GM18909 (cell line): ENCODE measurements around the gene CDH23.

Source experiments
- ATAC-seq: cut with Tn5 transposase; IDR thresholded peaks from one replicate; pipeline ENCODE4 v1.9.1; 2021; ENCODE audit warnings: mild to moderate bottlenecking; ENCODE audit not compliant: unreplicated experiment, poor library complexity

The CDH23 gene

DNA sequence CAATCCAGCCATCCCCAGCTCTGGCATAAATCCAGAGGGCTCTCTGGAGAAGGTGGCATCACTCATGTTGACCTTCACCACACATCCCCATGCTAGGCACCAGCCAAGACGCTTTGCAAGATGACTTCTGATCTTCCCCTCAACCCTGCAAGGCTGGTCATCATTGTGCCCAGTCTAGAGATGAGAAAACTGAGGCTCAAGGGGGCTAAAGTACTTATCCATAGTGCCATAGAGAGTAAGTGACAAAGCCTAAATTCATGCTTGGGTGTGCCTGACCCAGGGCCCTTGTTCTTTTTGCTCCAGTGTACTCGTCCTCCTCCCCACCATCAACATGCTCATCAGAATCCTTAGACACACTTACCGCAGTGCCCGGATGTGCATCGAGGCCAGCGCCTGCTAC lies 324.6 kb downstream of the CDH23 start:
- ATAC-seq: no peak

DNA sequence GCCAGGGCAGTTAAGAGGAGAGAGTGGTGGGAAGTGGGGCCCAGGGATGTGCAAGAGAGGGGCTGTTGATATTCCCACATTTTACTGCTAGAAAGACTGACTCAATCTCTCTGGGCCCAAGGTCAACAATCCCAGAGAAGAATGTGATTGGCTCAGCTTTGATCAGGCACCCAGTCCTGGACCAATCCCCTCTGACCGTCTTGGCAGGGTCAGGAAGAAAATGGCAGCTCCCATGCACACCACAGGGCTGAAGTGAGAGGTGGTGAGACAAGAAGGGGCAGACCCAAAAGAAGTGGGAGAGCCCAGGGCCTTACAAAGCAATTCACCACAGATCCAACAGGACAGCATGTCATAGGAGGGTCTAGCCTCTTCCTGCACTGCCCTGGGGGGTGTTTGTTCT lies 326.1 kb downstream of the CDH23 start:
- ATAC-seq: no peak

GRCh38 chr10:71723311-71723710 lies 326.6 kb downstream of the CDH23 start:
- no peak for ATAC-seq

DNA sequence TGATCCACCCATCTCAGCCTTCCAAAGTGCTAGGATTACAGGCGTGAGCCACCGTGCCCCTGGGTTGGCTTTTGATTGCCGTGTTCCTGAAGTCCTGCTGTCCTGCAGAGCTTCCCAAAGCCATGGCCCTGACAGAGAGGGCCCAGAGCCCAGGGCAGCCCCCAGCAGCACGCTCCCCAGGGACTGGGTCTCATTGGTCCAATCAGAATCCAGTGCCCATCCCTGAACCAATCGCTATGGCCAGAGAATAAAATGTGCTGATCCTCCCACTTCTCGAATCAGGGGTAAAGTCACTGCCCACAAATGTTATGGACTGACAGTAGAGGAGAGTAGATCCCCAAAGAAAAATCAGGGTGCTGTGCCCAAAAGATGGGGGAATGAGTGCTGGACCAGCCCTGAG lies 327.8 kb downstream of the CDH23 start:
- ATAC-seq: no peak

GRCh38 chr10:71725249-71725648 lies 328.5 kb downstream of the CDH23 start:
- no peak for ATAC-seq

DNA sequence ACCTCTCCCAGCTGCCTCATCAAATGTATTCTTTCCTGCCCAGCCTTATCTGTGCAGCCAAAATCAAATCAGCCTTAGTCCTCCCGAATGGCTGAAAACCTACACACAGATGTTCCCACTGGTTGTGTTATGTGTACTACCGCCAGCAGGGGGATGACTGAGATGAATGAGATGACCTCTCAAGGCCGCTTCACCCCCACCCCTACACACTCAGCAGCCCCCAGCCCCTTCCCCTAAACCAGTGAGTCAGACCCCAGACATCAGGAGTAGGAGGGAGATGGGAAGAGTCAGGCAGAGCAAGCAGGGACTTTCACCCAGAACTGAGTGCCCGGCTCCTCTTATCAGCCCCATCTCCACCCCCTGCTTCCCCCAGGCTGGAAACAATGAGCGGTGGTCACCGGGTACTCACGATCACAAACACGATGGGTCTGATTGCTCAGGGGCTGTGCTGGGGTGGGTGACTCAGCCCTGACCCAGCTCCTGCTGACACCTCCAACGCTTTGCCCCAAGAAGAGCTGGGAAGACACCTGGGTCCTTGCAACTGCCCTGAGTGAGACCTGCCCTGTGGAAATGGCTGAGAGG lies 329.4 kb downstream of the CDH23 start:
- ATAC-seq: no peak

- no peak for ATAC-seq
Measured at GRCh38 chr10:71726580-71727104, 329.9 kb downstream of the CDH23 start.

DNA sequence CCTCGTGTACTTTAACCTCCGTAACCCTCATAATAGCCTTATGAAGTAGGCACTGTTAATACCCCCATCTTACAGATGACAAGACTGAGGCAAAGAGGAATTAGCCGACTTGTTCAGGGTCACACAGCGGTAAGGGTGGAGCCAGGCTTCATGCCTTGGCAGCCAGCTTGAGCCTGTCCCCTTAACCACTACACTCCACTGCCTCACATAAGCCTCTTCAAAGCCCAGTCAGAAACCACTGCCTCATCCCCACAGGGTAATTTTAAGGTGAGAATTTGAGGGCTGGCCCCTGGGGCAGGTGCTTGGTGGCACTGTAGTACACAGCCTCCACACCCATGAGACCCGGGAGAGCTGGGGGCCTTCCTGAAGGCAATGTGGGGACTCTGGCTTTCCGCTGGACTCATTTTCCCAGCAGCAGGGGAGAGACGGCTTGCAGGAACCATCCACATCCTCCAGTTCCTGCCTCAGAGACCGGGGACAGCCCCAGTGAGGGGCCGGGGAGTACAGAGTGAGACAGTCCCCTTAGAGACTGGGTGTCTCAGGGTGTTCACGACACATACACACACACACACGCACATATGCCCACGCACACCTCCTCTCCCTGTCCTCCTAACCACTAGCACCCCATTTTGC lies 330.5 kb downstream of the CDH23 start:
- peak; percentile 47 for ATAC-seq

GRCh38 chr10:71727738-71728737 lies 331.3 kb downstream of the CDH23 start:
- peak; percentile 57 for ATAC-seq

GRCh38 chr10:71729161-71729636 lies 332.5 kb downstream of the CDH23 start:
- no peak for ATAC-seq

DNA sequence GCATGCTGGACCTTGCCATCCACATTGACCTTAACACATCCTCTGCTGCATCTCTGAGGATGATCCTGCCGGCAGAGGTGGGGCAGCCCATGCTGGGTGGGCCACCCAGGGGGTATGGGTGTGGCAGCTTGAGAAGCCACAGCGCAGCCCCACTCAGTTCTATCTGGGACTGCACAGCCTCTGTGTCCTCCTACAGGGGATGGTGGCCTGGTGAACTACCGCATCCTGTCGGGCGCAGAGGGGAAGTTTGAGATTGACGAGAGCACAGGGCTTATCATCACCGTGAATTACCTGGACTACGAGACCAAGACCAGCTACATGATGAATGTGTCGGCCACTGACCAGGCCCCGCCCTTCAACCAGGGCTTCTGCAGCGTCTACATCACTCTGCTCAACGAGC lies 335.1 kb downstream of the CDH23 start:
- no peak for ATAC-seq

DNA sequence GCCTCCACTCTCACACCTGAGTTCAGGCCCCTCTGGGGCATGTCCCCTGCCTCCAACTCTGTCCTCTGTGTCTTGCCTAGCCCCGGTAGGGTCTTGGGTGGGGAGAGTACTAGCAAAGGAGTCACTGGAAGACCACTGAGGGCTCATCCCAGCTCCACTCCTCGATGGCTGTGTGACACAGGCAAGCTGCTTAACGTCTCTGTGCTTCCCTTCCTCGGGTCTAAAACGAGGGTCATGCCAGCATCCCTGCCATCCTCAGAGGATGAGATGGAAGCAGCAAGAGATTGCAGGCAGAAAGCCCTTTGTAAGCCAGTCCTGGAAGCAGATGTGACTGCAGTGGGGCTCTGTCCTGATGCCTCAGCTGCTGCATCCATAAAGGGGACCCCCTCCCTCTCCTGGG lies 338.1 kb downstream of the CDH23 start:
- no peak for ATAC-seq

DNA sequence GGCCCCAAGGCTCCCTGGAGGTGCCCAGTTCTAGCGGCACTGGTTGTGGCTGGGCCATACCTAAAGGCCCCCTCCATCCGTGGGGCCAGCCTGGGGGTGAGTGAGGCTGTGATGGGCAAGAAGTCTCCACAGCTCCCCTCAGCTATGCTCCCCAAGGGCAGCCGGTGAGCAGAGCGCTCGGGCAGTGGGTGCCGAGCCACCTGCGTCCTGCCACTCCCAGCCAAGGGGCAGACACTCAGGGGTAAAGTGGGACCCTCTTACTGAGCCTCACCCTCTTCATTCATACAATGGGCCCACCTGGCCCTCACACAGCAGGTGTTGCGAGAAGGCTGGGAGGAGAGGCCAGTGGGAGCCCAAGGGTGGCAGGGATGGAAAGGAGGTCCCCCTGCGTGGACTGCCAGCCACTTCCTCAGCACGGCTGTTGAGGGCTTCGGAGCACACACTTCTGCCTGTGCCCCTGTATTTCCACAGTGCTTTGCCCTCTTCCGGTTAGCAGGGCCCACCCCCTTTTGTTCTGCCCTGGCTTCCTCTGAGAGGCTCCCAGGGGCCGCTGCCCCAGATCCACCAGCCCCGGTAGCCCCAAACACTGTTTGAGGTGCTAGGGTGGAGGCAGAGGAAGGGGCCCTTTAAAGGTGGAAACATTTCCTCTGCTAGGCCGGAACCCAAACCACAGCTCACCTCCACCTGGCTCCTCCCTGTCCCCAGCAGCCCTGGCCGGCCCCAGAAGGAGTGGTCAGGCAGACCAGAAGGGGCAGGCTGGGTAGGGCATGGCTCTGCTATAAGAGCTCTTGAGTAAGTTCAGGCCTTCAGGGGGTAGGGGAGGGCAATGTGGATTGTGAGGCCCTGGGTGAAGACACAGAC lies 339.2 kb downstream of the CDH23 start:
- ATAC-seq: no peak

DNA sequence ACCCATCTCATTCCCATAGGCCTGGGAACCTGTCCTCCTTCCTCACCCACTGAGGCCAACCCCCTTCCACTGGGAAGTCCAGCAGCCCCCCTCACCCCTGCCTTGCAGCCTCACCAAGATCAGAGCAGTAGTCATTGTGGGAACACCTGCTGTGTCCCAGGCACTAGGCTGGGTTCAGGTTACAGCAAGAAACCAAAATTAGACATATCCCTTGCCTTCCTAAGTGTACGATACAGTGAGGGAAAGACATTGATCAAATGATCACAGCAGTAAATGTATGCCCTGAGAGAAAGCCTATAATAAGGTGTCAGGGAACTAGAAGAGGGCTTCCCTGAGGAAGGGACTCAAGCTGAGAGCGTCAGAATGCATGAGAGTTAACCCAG lies 339.8 kb downstream of the CDH23 start:
- no peak for ATAC-seq

DNA sequence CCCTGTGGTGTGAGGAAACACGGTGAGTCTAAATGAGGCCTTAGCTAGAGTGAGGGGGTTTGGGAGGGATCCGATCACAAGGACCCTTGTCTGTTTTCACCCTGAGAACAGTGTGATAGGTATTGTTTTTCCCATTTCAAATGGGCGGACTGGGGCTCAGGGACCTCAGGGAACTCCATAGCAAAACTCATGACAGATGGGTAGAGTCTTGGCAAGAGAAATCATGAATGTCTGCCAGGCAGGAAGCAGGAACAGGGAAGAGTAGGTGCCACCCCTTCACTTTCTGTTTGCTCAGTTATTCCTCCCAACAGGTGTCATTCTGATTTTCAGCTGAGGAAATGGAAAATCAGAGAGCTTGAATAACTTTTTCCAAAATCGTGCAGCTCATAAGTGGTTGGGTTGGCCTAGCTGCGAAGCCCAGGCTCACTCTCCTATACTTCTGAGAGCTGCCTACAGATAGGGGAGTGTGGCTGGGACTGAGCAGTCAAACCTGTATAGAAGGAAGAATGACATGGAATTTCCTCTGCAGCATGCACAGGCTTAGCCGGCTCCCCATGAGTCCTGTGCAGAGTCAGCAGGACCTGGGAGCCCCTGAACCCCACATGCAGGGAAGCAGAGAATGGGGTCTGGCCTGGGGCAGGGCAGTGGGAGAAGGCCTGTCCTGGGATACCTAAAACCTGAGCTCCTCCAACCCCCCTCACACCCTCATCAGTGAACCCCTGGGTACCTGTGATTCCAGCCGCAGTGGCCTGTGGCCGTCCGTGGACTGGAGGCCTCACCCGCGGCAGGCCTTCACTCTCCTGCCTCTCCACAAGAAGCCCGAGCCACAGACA lies 340.5 kb downstream of the CDH23 start:
- ATAC-seq: no peak

- ATAC-seq: no peak
Measured at GRCh38 chr10:71737834-71738197, 341.1 kb downstream of the CDH23 start.

GRCh38 chr10:71739358-71739900 lies 342.7 kb downstream of the CDH23 start:
- no peak for ATAC-seq

GRCh38 chr10:71740069-71740653 lies 343.4 kb downstream of the CDH23 start:
- ATAC-seq: no peak

GRCh38 chr10:71741029-71741428 lies 344.3 kb downstream of the CDH23 start:
- ATAC-seq: no peak
